GM19193 (cell line): ENCODE results near the gene NUP54.

Experiments
- POLR2A ChIP-seq: IDR thresholded peaks from 4 replicates; pipeline ENCODE4 v1.6.1; 2011; ENCODE audit not compliant: insufficient read depth, insufficient read length; ENCODE audit errors: extremely low read depth

The NUP54 gene, protein sequence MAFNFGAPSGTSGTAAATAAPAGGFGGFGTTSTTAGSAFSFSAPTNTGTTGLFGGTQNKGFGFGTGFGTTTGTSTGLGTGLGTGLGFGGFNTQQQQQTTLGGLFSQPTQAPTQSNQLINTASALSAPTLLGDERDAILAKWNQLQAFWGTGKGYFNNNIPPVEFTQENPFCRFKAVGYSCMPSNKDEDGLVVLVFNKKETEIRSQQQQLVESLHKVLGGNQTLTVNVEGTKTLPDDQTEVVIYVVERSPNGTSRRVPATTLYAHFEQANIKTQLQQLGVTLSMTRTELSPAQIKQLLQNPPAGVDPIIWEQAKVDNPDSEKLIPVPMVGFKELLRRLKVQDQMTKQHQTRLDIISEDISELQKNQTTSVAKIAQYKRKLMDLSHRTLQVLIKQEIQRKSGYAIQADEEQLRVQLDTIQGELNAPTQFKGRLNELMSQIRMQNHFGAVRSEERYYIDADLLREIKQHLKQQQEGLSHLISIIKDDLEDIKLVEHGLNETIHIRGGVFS

GRCh38 chr4:76148142-76148865, at the start of gene NUP54:
TSS of gene NUP54 (minus strand) at chr4:76148397. CDS start at chr4:76148374, 23 bp downstream.
- peak; percentile 93 for TF ChIP-seq POLR2A

DNA sequence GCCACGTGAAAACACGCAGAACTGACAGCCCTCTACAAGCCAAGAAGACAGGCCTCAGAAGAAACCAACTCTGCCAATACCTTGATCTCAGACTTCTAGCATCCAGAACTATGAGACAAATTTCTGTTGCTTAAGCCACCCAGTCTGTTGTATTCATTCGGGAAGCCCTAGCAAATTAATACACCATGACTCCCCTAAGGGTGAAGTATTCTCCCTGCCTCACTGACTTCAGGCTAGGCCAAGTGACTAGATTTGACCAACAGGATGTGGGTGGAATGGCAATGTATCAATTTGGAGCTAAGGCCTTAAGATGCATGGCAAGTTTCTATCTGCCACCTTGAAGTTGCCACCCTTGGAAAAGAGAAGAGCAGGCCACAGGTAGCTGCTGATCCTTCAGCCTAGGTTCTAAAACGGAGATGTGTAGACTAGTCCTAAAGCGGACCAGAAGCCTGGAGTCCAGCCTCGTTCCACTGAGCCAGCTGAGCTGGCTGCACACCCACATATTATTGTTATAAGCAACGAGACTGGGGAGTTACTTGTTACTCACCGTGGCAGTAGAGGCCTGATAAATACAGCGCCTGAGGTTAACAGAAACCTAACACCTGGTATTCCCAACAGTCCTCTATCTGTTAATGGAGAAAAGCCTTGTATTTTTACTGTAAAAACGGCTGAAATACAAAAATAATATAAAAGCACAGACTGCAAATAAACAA, 49.0 kb upstream of the NUP54 start:
- TF ChIP-seq POLR2A, result no peak

- no peak for TF ChIP-seq POLR2A
These were observed 48.2 kb upstream of the NUP54 start for GRCh38 chr4:76196376-76196775.

DNA sequence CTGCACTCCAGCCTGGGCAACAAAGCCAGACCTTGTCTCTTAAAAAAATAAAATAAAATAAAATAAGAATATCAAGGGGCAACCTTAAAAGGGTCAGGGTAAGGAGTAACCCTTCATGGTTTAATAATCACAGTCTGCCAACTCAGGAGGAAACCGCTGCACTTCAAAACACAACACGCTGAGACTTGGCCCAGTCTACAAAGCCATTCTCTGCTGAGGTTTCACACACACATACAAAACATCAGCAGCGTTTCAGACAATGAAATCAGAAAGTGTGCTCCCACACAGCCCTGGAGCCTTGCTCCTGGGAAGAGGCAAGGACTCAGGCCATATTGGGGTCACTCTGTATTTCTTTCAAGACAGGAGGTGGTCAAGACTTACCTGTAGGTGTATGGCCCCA, 47.1 kb upstream of the NUP54 start:
- no peak for TF ChIP-seq POLR2A

GRCh38 chr4:76194325-76194724, 46.1 kb upstream of the NUP54 start:
- no peak for TF ChIP-seq POLR2A

GRCh38 chr4:76192236-76192635, 44.0 kb upstream of the NUP54 start:
- TF ChIP-seq POLR2A, result no peak

DNA sequence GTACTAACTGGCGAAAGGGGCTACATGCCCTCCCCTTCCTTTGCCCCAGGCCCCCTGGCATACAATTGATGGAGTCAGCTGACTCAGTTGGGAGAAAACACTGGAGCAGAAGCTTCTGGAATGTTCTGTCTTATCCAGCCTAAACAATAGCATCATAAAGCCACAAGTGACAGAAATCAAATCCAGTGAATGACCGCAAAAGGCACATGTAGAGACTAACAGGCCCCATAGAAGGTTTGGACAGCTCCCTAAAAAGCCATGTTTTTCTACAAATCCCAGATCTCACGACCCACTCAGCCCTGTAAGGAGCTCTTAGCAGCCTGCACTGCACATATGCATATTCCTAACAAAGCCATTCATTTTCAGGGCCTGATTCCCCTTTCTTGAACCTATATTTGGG, 40.4 kb upstream of the NUP54 start:
- no peak for TF ChIP-seq POLR2A

GRCh38 chr4:76188149-76188548, 40.0 kb upstream of the NUP54 start:
- no peak for TF ChIP-seq POLR2A

DNA sequence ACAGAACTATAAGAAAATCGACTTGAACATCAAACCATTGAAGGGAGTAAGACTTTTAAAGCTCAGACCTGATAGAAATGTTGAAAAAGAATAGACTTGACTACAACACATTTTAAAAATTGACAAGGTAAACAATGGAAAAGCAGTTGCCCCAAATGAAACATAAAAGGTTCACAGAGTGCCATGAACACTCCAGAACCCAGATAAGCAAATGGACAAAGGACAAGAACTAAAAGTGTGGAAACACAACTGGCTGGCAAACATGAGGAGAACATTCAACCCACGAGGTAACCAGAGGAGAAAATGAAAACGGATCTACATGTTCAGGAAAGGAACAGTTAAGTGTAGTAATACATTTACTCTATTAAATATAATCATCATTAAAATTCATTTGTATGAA, 39.0 kb upstream of the NUP54 start:
- no peak for TF ChIP-seq POLR2A

- TF ChIP-seq POLR2A, result no peak
These were observed 34.3 kb upstream of the NUP54 start for GRCh38 chr4:76182463-76182862.

GRCh38 chr4:76179398-76180318, 31.5 kb upstream of the NUP54 start:
- no peak for TF ChIP-seq POLR2A

GRCh38 chr4:76178296-76178695, 30.1 kb upstream of the NUP54 start:
- TF ChIP-seq POLR2A, result no peak

GRCh38 chr4:76177709-76178108, 29.5 kb upstream of the NUP54 start:
- no peak for TF ChIP-seq POLR2A

DNA sequence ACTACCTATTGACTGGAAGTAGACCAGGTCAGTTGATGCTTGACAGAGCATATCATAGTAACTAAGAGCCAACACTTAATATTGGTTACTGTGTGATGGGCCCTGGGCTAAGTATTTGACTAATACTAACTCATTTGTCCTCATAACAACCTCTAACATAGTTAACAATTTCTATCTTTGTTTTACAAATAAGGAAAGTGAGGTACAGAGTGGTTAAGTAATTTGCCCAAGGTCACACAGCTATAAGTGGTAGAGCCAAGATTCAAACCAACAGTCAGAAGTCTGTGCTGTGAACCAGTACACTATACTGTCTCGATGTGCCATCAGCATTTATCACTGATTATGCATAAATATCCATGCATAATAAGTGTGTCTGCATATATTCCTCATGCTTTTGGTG, 27.1 kb upstream of the NUP54 start:
- no peak for TF ChIP-seq POLR2A
